Right forelimb (tissue), 1 donor: ENCODE measurements around the gene ENKD1.

Experiments used
- DNase-seq: peaks from one replicate; pipeline ENCODE4 v3.0.0-alpha.2; 2018

ENKD1 gene

DNA sequence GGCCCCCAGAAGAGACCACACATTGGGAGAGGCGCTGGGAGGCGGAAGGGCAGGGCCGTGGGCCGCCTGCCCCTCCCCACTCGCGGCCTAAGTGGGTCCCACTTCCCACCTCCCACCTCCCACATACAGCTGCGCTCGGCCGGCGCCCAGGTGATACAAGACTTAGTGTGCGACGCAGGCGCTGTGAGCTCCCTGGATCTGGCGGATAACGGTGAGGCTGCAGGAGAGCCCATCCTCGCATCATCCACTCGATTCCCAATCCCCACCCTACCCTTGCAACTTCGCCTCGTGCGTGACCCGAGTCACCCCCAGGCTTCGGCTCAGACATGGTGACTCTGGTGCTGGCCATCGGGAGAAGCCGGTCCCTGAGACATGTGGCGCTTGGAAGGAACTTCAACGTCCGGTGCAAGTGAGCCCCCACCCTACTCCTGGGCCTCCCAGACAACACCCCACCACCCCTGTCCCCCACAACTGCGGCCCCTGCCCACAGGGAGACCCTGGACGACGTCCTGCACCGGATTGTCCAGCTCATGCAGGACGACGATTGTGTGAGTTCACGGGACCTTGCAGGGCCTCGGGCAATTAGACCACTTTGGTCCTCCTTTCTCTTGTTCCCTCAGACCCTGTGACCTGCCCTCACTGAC lies 17.7 kb downstream of the ENKD1 start:
- no peak for DNase-seq

DNA sequence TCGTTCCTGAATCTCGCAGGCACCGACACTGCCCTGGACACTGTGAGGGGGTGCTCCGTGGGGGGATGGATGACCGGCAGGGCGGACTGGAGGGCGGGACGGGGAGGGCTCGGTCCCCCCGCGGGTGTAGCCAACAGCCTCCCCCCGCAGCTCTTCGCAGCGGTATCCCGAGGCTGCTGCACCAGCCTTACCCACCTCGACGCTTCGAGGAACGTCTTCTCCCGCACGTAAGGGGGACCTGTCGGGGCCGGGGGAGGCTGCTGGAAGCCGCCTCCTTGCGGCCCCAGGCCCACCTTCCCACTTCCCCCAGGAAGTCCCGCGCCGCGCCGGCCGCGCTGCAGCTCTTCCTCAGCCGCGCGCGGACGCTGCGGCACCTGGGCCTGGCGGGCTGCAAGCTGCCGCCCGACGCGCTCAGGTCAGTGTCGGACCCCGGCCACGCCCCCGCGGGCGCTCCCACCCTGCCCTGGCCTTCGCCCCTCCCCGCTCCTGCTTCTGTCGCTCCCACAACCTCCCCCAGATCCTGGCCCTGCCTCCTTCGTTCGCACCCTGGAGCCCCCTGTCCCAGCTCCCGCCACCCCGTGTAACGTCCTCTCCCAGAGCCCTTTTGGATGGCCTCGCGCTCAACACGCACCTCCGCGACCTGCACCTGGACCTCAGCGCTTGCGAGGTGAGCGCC lies 18.3 kb downstream of the ENKD1 start:
- DNase-seq = no peak

DNA sequence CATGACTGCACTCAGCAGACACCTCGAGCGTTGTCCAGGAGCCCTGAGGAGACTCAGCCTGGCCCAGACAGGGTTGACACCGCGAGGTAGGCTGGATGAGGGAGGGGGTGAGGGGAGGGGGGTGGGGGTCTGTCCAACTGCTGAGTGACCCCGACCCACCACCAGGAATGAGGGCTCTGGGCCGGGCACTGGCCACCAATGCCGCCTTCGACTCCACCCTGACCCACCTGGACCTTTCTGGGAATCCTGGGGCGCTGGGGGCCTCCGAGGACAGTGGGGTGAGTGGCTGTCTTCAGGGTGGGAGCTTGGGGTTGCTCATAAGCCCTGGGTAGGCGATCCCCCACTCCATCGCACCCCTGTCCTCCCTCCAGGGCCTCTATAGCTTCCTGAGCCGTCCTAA lies 18.9 kb downstream of the ENKD1 start:
- DNase-seq = no peak

DNA sequence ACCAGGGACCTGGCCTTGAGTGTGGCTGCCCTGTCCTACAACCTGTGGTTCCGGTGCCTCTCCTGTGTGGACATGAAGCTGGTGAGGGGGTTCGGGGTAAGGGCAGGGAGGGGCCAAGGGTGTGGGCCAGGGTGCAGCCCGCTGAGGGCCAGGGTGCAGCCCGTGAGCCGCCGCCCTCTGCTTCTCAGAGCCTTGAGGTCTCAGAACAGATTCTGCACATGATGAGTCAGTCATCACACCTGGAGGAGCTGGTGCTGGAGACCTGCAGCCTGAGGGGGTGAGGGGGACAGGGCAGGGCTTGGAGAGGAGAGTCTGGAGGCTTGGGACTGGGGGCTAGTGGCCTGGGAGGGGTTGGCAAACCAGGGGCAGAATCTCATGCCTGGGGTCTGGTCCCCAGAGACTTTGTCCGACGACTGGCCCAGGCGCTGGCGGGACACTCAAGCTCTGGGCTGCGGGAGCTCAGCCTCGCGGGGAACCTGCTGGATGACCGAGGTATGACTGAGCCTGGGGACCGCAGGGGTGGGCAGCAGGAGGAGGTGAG lies 19.4 kb downstream of the ENKD1 start:
- DNase-seq = no peak

DNA sequence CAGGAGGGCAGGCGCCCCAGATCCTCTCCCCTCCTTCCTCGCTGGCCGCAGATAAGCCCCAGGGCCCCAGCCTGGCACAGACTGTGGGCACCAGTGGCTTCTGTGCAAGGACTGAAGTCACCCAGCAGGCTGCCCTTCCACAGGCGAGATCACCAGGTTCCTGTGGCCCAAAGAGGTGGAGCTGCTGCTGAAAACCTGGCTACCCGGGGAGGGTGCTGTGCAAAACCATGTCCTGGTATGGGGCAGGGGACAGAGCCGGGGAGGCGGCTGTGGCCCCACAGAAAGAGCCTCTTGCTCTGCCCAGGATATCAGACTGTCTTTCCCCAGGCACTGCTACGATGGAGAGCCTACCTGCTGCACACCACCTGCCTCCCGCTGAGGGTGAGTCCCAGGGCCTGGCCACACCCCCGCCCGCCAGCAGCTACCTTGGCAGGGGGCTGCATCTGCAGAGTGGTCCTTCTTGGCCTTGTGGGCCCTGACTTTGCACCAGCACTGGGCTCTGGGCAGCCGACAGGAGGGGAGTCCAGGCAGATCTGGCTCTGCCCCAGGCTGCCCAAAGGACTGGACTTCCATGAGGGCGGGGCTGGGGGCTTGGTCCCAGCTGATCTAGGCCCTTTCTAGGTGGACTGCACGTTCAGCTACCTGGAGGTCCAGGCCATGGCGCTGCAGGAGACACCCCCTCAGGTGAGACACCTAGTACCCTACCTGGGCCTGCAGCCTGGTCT lies 21.0 kb downstream of the ENKD1 start:
- no peak for DNase-seq

DNA sequence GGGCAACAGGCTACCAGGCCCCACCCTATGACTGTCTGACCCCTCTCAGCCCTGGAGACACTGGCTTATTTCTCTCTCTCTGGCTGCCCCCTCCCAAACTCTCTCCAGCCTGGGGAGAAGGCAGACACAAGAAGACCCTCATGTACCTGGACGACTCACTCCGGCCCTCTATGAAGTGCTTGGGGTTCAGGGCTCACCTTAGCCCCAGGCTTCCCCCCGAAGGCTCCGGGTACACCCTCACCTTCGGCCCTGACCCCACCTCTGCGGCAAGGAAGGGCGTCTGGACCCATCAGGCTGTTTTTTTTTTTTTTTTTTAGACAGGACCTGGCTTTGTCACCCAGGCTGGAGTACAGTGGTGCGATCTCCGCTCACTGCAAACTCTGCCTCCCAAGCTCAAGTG lies 22.5 kb downstream of the ENKD1 start:
- no peak for DNase-seq

DNA sequence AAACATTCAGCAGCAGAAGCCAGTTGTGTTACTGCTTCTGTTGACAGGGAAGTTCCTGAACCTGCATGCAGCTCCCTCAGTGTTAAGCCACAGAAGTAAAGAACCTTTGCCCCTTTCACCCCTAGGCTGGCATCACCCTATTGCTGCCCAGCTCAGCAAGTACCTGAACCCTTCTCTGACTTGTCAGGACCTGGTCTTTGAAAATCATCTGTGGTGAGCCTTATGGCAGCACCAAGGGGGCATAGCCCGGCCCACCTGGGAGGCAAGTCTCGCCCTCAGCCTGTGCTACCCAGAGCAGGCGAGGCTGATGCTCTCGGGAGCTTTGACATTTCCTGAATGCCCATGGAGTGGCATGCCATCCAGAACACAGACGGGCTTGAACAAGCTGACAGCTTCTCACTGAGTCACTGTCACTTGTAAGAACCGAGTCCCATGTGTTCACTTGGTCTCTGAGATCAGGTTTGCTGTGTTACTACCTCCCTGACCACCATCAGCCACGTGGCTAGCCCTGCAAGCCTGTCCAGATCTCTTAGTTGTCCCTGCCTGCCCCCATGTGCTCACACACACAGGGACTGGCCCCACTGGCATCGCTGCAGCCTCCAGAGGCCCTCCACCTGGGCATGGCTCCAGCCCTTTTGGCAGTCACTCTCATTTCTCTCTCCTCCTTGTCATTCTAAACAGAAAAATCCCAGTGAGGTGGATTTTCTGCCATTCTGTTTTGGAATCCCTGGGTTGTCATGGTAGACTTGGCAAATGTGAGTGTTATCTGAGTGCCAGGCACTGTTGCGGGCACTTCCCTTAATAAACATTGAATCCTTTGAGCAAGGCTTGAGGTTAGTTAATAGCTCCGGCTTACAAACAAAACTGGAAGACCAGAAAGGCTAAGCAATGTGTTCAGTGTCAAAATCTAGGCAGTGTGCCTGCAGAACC lies 24.5 kb downstream of the ENKD1 start:
- no peak for DNase-seq

DNA sequence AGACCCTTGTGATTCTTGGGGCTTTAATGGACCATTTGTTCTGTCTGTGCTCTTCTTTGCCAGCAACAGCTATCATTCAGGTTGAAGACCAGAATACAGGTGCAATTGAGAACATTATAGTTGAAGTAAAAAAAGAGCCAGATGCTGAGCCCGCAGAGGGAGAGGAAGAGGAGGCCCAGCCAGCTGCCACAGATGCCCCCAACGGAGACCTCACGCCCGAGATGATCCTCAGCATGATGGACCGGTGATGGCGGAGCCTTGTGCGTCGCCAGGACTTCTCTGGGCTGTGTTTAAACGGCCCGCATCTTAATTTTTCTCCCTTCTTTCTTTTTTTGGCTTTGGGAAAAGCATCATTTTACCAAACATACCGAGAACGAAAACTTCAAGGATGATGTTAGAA lies 28.9 kb downstream of the ENKD1 start:
- no peak for DNase-seq

DNA sequence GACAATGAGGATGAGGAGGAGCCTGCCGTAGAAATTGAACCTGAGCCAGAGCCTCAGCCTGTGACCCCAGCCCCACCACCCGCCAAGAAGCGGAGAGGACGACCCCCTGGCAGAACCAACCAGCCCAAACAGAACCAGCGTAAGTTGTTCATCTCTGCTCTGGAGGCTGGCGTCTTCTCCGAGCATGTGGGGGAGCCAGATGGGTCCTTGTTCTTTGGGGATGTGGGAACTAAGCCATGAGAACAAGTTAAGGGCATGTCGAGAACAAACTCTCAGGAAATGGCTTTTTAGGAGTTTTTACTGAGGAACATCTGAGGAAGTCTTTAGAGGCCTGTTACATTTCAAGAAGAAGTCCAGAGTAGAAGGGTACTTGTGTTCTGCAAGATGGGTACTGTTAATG lies 29.8 kb downstream of the ENKD1 start:
- DNase-seq = no peak

DNA sequence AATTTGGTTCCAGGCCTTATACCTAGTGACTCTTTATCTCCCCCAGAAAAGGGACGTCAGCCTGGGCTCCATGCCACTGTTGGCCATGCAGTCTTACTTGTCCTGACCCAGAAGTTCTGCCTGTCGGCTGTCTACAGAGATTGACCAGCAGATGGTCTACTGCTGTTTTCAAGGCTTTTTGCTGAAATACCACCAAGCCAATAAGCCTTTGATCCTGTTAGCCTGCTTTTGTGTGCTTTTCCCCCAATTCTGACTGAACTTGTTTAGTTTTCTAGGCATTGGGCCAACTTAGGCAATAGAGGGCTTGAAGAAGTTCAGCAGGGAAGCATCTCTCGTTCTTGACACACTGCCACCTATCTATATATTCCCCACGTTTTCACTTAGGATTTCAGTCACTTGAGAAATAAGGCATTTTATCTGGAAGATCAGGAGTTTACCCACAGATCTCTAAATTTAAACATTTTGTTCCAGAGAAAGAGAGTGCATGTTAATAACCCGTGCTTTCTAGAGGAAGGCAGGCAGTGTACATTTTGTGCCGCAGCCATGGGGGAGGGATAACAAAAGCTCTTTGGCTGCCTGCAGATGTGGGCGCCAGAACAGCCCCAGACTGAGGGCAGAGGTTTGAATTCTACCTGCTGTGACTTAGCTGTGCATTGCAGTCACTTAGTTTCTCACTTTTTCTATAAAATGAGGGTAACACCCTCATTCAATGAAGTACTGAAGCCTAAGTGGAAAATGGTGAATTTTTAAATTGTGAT lies 34.0 kb downstream of the ENKD1 start:
- DNase-seq = no peak

DNA sequence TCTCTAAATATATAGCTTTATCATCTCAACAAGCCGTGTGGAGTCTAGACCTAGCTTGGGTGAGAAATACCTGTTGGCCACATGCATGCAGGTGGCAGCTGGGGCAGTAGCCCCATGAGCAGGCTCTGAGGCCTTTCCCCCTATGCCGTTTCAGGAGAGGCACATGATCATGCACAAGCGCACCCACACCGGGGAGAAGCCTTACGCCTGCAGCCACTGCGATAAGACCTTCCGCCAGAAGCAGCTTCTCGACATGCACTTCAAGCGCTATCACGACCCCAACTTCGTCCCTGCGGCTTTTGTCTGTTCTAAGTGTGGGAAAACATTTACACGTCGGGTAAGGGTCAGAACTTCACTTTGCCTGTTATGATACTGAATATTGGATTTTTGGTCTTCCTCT lies 38.3 kb downstream of the ENKD1 start:
- no peak for DNase-seq

DNA sequence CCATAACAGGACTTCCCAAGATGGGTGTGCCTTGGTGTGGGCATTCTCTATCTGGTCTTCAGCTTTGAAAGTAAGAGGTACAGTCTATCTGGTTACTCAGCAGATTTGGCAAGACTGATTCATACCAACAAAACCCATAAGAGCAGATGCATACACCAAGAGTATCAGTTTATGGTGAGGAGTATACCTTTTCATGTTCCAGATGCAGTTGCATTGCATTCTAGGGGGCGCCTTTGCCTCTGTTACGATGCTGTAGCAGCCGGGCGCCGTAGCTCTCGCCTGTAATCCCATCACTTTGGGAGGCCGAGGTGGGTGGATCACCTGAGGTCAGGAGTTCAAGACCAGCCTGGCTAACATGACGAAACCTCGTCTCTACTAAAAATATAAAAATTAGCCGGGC lies 52.7 kb downstream of the ENKD1 start:
- DNase-seq = no peak
